ENCODE measurements around the gene FN3KRP. TPM values are rescaled to one million over a fixed set of nuclear protein-coding genes. Genes with fewer than 3 reads are reported as not detected.

The FN3KRP gene
- total and polyA plus RNA-seq, 2 donors (not counting 1 experiment from before 2014, with no cell fraction given): 16.8 to 44.2 TPM

DNA sequence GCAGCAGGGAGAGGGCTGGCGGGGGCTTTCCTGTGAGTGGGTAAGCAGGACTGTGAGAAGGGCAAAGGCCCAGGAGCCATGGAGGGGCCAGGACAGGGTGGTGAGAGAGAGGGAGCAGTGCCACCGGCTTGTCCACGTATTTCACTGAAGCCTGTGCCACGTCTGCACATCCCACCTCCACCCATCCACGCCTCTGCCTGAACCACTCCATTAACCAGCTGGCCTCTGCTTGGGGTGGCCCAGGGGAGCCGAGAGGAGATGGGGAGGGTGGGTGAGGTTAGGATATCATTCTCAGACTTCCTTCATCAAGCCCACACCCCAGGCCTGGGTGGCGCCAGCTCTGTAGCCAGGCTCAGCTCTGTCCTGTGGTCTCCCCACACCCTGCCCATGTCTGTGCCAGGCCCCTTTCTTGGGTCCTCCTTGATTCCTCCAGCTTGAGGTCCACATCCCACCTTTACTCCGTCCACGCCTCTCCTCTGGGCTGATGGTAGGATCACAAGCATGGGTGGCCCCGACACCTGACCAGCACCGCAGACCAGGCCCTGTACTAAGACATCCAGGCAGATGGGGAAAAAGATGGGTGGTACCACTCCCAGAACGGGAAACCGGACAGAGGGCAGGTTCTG is 15.7 kb downstream of the FN3KRP start:
- H3K4me1 Mint-ChIP-seq: peaks cover 4% of the 10 kb centered on the region
- H4K20me1 ChIP-seq (ENCODE audit: control insufficient read depth, insufficient read depth, low read length, poor library complexity, severe bottlenecking): no peaks in the 10 kb centered on the region
- no peaks in the 10 kb centered on the region for H3K27me3 Mint-ChIP-seq
- ATAC-seq (ENCODE audit: low read depth): no peak
- no peak overlapping the region for H3K9ac ChIP-seq (ENCODE audit: low read length)
- H3K27me3 ChIP-seq (replicated peaks in 1 of 4; ENCODE audit: control extremely low read depth in 1 of 4, control insufficient read depth in 3 of 4, insufficient read depth in 4 of 4, low read length in 3 of 4): peaks cover 0 to 8% (median 3%) of the 10 kb centered on the region in 4 experiments
- TF ChIP-seq EZH2 (IDR thresholded peaks at IDR 0.05; ENCODE audit: borderline replicate concordance, insufficient read depth, low read depth, low read length, poor library complexity, severe bottlenecking): no peak
- TF ChIP-seq, protein P1, sequence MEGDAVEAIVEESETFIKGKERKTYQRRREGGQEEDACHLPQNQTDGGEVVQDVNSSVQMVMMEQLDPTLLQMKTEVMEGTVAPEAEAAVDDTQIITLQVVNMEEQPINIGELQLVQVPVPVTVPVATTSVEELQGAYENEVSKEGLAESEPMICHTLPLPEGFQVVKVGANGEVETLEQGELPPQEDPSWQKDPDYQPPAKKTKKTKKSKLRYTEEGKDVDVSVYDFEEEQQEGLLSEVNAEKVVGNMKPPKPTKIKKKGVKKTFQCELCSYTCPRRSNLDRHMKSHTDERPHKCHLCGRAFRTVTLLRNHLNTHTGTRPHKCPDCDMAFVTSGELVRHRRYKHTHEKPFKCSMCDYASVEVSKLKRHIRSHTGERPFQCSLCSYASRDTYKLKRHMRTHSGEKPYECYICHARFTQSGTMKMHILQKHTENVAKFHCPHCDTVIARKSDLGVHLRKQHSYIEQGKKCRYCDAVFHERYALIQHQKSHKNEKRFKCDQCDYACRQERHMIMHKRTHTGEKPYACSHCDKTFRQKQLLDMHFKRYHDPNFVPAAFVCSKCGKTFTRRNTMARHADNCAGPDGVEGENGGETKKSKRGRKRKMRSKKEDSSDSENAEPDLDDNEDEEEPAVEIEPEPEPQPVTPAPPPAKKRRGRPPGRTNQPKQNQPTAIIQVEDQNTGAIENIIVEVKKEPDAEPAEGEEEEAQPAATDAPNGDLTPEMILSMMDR (IDR thresholded peaks at IDR 0.05): no peak
- H3K4me3 ChIP-seq (ENCODE audit: control extremely low read depth in 1 of 5, extremely low read depth in 1 of 5, insufficient read depth in 1 of 5, low read depth in 2 of 5, low read length in 4 of 5): no peak overlapping the region
- H3K27ac Mint-ChIP-seq: no peak overlapping the region
- H3K4me3 Mint-ChIP-seq: no peak overlapping the region
- H3K79me2 ChIP-seq (ENCODE audit: control insufficient read depth, insufficient read depth, low read length): no peaks in the 10 kb centered on the region
- intact Hi-C loops (cut with micrococcal nuclease): no loop called here
- H2AFZ ChIP-seq (ENCODE audit: insufficient read depth, low read depth, low read length, poor library complexity, severe bottlenecking): no peak overlapping the region
- H3K4me2 ChIP-seq (replicated peaks; ENCODE audit: low read depth, low read length, poor library complexity, severe bottlenecking): no peak overlapping the region
- DNase-seq: no peak
- POLR2A ChIA-PET: no interaction called here
- peaks cover 3% of the 10 kb centered on the region for H3K9me3 Mint-ChIP-seq (ENCODE audit: insufficient read depth)
- H3K9me3 ChIP-seq (ENCODE audit: control extremely low read depth in 1 of 3, control insufficient read depth in 2 of 3, insufficient read depth in 1 of 3, low read length in 2 of 3): peaks cover 1 to 26% (median 12%) of the 10 kb centered on the region in 3 donors
- WGBS (ENCODE audit: insufficient coverage): 90% methylated on average over 8 of the region's 13 CpGs
- H3K27ac ChIP-seq (ENCODE audit: low read length in 2 of 2): no peak overlapping the region
- peaks cover 4 to 13% of the 10 kb centered on the region in 2 experiments for H3K36me3 ChIP-seq (replicated peaks in 1 of 2; ENCODE audit: control extremely low read depth in 1 of 2, control insufficient read depth in 1 of 2, extremely low read depth in 1 of 2, insufficient read depth in 2 of 2, low read length in 1 of 2)
- H3K4me1 ChIP-seq (ENCODE audit: control insufficient read depth in 2 of 2, insufficient read depth in 2 of 2, low read length in 2 of 2): peaks cover 6 to 7% of the 10 kb centered on the region in 2 donors
- CTCF ChIA-PET: no interaction called here
